Body of pancreas (tissue), 4 donors: ENCODE data around the gene STK31.

Source experiments
- CTCF ChIP-seq, 7 experiments: fragments of 450-650 bp in 4 of 7; fragments of 200-600 bp in 3 of 7; sonication (generic) in 3 of 7; IDR thresholded peaks; one replicate each; pipeline ENCODE4 v1.5.1; 2016 to 2019; ENCODE audit warnings: antibody characterized with exemption in 7 of 7
- POLR2A ChIP-seq, 3 donors: fragments of 450-650 bp; IDR thresholded peaks; one replicate each; pipeline ENCODE4 v1.6.1; 2016; ENCODE audit warnings: antibody characterized with exemption in 3 of 3, mild to moderate bottlenecking in 2 of 3

- peak in 5 of 7 experiments; percentile 22 to 49 (median 44) for TF ChIP-seq CTCF (IDR thresholded peaks at IDR 0.05)
- TF ChIP-seq POLR2A (IDR thresholded peaks at IDR 0.05), result no peak
Measured at GRCh38 chr7:23863209-23863787, 153.3 kb downstream of the STK31 start.
